ENCODE results near the gene ARR3. TPM values are rescaled to one million over a fixed set of nuclear protein-coding genes. Genes with fewer than 3 reads are reported as not detected.
"Not testable (repeated sequence)": the region's sequence is repeated elsewhere in the genome, so short reads cannot be mapped to it uniquely, and the experiment has no call there.

The ARR3 gene
- total RNA-seq, 2 experiments from 2014 or later = not detected

- no peaks in the 10 kb centered on the region for H3K9me3 Mint-ChIP-seq
- DNase-seq = no peak
Measured at GRCh38 chrX:70254909-70255308, 13.2 kb upstream of the ARR3 start.

DNA sequence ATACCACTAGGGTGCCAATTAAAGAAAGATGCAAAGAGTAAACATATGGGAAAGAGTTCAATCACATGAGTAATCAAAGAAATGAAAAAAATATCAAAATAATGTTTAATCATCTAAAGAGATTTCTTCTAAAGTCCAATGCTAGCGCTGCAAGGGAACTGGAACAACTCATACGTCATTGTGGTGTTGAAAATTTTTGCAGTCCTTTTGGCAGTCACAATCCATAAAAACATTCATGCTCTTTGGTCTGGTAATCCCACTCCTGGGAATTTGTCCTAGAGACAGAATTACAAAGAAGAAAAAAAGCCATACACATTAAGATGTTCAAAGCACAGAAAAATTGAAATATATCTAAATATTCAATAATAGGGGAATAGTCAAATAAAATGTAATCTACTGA is 12.7 kb upstream of the ARR3 start:
- Mint-ChIP-seq H3K4me1 (peaks cover 4% of the 10 kb centered on the region), H3K36me3 (peaks cover 1% of the 10 kb centered on the region), H3K9me3 (no peaks in the 10 kb centered on the region), H3K27me3 (no peaks in the 10 kb centered on the region), H3K4me3 (no peak overlapping the region), H3K27ac (no peak overlapping the region)
- DNase-seq (no peak), ATAC-seq (ENCODE audit: low read depth) (no peak)
- POLR2A ChIA-PET = no interaction called here

More at GRCh38 chrX:70254909-70255308, 13.2 kb upstream of the ARR3 start:
- Mint-ChIP-seq H3K27me3 (no peaks in the 10 kb centered on the region), H3K27ac (no peak overlapping the region), H3K4me1 (peaks cover 4% of the 10 kb centered on the region), H3K36me3 (peaks cover 1% of the 10 kb centered on the region), H3K4me3 (no peak overlapping the region)
- no peak for ATAC-seq (ENCODE audit: low read depth)
- POLR2A ChIA-PET = no interaction called here

- Mint-ChIP-seq H3K27me3 (no peaks in the 10 kb centered on the region), H3K4me3 (no peak overlapping the region), H3K4me1 (peaks cover 4% of the 10 kb centered on the region), H3K27ac (no peak overlapping the region), H3K36me3 (peaks cover 1% of the 10 kb centered on the region), H3K9me3 (no peaks in the 10 kb centered on the region)
- ATAC-seq (ENCODE audit: low read depth) = no peak
- DNase-seq = no peak
- POLR2A ChIA-PET = no interaction called here
Measured at GRCh38 chrX:70257423-70258288, 10.5 kb upstream of the ARR3 start.

DNA sequence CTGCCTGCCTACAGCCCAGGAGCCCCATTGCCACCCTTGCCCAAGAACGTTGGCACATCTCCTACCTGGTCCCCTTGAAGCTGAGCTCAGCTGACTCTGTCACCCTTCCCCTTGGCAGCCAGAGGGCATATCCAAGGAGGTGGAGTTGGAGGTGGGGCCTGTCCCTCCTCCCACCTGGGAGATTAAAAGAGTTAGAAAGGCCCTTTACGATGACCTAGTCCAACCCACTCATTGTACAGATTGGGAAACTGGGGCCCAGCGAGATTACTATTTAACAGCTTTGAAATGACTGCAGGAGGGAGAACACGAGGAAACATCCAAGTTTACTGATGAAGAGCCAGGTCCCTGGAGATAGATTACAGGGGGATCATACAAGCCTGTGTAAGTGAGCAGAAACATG is 8.0 kb upstream of the ARR3 start, which contains the start of gene P2RY4:
TSS of gene P2RY4 (minus strand) at position 101 of the 400 bp plus-strand sequence. CDS start 580 bp downstream, outside the sequence.
- no peak within 1 kb of the TSS for H3K27ac Mint-ChIP-seq
- no peak for ATAC-seq (ENCODE audit: low read depth)
- no peaks in the 10 kb centered on the region for H3K9me3 Mint-ChIP-seq

GRCh38 chrX:70262952-70263567 is 5.1 kb upstream of the ARR3 start:
- peaks cover 2% of the 10 kb centered on the region for H3K27me3 Mint-ChIP-seq

More for the DNA sequence above, 8.0 kb upstream of the ARR3 start, which contains the start of gene P2RY4:
- Mint-ChIP-seq H3K36me3 (peaks cover under 1% of the 10 kb centered on the region), H3K4me1 (peaks cover 1% of the 10 kb centered on the region), H3K4me3 (no peak within 1 kb of the TSS), H3K27me3 (peaks cover 2% of the 10 kb centered on the region)
- POLR2A ChIA-PET = no interaction called here
- no peak for DNase-seq

GRCh38 chrX:70264784-70265183 is 3.4 kb upstream of the ARR3 start:
- Mint-ChIP-seq H3K4me3 (no peak overlapping the region), H3K9me3 (no peaks in the 10 kb centered on the region), H3K36me3 (no peaks in the 10 kb centered on the region), H3K27me3 (peaks cover 2% of the 10 kb centered on the region), H3K27ac (no peak overlapping the region), H3K4me1 (peaks cover 1% of the 10 kb centered on the region)
- ATAC-seq (ENCODE audit: low read depth) (no peak), DNase-seq (no peak)
- POLR2A ChIA-PET = no interaction called here

More at GRCh38 chrX:70262952-70263567, 5.1 kb upstream of the ARR3 start:
- Mint-ChIP-seq H3K36me3 (no peaks in the 10 kb centered on the region), H3K27ac (no peak overlapping the region), H3K4me1 (peaks cover 1% of the 10 kb centered on the region), H3K4me3 (no peak overlapping the region), H3K9me3 (no peaks in the 10 kb centered on the region)
- DNase-seq = peak; percentile 36
- ATAC-seq (ENCODE audit: low read depth) = peak; percentile 77
- POLR2A ChIA-PET = no interaction called here

DNA sequence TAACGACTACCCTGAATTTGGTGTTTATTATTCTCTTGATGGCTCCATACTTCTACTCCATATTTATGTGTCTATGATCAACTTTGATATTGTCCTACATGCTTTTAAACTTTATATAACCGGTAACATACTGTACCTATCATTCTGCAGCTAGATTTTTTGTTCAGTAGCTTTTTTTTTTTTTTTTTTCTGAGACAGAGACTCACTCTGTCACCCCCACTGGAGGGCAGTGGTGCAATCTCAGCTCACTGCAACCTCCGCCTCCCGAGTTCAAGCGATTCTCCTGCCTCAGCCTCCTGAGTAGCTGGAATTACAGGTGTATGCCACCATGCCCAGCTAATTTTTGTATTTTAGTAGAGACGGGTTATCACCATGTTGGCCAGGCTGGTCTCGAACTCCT is 5.9 kb downstream of the ARR3 start:
- H3K36me3 Mint-ChIP-seq; H3K27ac Mint-ChIP-seq; H3K4me3 Mint-ChIP-seq; H3K9me3 Mint-ChIP-seq; DNase-seq; POLR2A ChIA-PET; ATAC-seq (ENCODE audit: low read depth); H3K27me3 Mint-ChIP-seq; H3K4me1 Mint-ChIP-seq: not testable (repeated sequence)

DNA sequence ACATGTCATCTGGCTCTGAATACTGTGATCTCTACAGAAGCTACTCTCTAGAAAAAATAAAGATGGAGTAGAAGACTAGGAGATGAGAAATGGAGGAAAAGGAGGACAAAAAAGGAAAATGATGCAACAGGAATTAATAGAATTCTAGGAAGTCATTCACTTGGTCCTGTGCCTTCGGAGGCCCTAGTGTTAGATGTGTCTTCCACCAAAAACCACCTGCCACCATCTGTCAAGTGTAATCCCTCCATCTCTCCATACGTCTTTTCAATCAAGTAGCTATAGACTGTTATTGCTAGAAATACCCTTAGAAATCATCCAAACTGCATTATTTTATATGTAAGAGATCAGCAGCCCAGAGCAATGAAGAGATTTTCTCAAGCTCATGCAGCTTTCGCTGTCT is 10.9 kb downstream of the ARR3 start:
- Mint-ChIP-seq H3K4me3 (no peak overlapping the region), H3K27me3 (no peaks in the 10 kb centered on the region), H3K9me3 (no peaks in the 10 kb centered on the region), H3K36me3 (peaks cover 6% of the 10 kb centered on the region), H3K27ac (no peak overlapping the region), H3K4me1 (no peaks in the 10 kb centered on the region)
- DNase-seq = no peak
- ATAC-seq (ENCODE audit: low read depth) = no peak
- POLR2A ChIA-PET = no interaction called here

GRCh38 chrX:70280573-70280972 is 12.4 kb downstream of the ARR3 start:
- Mint-ChIP-seq H3K4me1 (no peaks in the 10 kb centered on the region), H3K27me3 (no peaks in the 10 kb centered on the region), H3K4me3 (no peak overlapping the region), H3K27ac (no peak overlapping the region), H3K36me3 (peaks cover 6% of the 10 kb centered on the region), H3K9me3 (no peaks in the 10 kb centered on the region)
- ATAC-seq (ENCODE audit: low read depth) = no peak
- POLR2A ChIA-PET = interaction anchor here (0.7 kb wide), 1 partner anchor 148 kb away, joined by 7 read pairs; no protein-coding TSS in a partner anchor
- no peak for DNase-seq

DNA sequence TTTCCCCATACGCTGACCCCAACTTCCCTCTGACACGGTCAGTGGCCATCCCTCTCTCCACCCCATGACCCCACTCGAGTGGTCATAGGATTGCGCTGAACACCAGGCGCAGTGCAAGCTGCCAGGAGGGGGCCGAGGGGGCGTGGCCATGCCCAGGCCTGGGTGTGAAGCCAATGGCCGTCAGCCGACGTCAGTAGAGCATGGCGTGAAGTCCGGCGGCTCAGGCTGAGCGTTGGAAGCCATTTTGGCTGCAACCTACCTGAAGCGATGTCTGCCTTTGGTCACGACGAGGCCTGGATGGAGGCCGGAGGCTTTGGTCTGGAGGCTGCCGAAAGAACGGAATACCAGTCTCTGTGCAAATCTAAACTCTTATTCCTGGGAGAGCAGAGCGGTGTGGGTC is 13.8 kb downstream of the ARR3 start, which contains the start of gene RAB41:
TSS of gene RAB41 (plus strand) at position 222 of the 400 bp plus-strand sequence. CDS start at position 268, 46 bp downstream.
- H3K9me3 Mint-ChIP-seq = no peaks in the 10 kb centered on the region
- POLR2A ChIA-PET = no interaction called here
- no peaks in the 10 kb centered on the region for H3K27me3 Mint-ChIP-seq
- H3K27ac Mint-ChIP-seq = no peak within 1 kb of the TSS
- H3K4me1 Mint-ChIP-seq = no peaks in the 10 kb centered on the region
- peaks cover 10% of the 10 kb centered on the region for H3K36me3 Mint-ChIP-seq
- ATAC-seq (ENCODE audit: low read depth) (no peak), DNase-seq (no peak)
- H3K4me3 Mint-ChIP-seq = no peak within 1 kb of the TSS

- peak overlapping the region; percentile 89 for H3K27ac Mint-ChIP-seq
- H3K4me1 Mint-ChIP-seq = peaks cover 17% of the 10 kb centered on the region
- POLR2A ChIA-PET = interaction anchor here (0.6 to 2.0 kb wide), 6 partner anchors 11 to 1988 kb away, joined by 3 to 10 read pairs (median 4); partner anchors contain the start of genes IGBP1 and RPS4X
- ATAC-seq (ENCODE audit: low read depth) (no peak), DNase-seq (no peak)
- no peaks in the 10 kb centered on the region for H3K27me3 Mint-ChIP-seq
- H3K36me3 Mint-ChIP-seq = peaks cover 15% of the 10 kb centered on the region
- H3K4me3 Mint-ChIP-seq = peak overlapping the region; percentile 93
- no peaks in the 10 kb centered on the region for H3K9me3 Mint-ChIP-seq
Measured at GRCh38 chrX:70289168-70289792, 21.1 kb downstream of the ARR3 start.

GRCh38 chrX:70289793-70290770 is 21.9 kb downstream of the ARR3 start, which contains the start of the genes KIF4A and PDZD11:
KIF4A (plus strand) TSS chrX:70290104; CDS start chrX:70290459, 355 bp downstream.
PDZD11 (minus strand) TSS chrX:70289927; CDS start chrX:70289341, 586 bp downstream.
- Mint-ChIP-seq H3K27me3 (no peaks in the 10 kb centered on the region), H3K4me1 (peaks cover 17% of the 10 kb centered on the region), H3K9me3 (no peaks in the 10 kb centered on the region), H3K27ac (peak within 1 kb of the TSS; percentile 89), H3K36me3 (peaks cover 15% of the 10 kb centered on the region), H3K4me3 (peak within 1 kb of the TSS; percentile 93)
- POLR2A ChIA-PET = interaction anchor here (0.6 to 2.0 kb wide), 6 partner anchors 10 to 1987 kb away, joined by 3 to 10 read pairs (median 4); partner anchors contain the start of genes IGBP1 and RPS4X
- DNase-seq (peak; percentile 83), ATAC-seq (ENCODE audit: low read depth) (peak; percentile 98)

Measured in activated naive CD8-positive, alpha-beta T cell treated with anti-CD3 and anti-CD28 coated beads, Interleukin-2, amount 10 ng/mL, durations not matched to agents 7 days and 5 days (primary cell).